Activated CD4-positive, alpha-beta T cell treated with anti-CD3 and anti-CD28 coated beads for 48 hours (primary cell): ENCODE measurements around the gene LCE3E.
"Not testable (repeated sequence)": the region's sequence is repeated elsewhere in the genome, so short reads cannot be mapped to it uniquely, and the experiment has no call there.

Experiments
- DNase-seq: peaks from one replicate; pipeline ENCODE4 v3.0.0-alpha.2; 2020

Gene LCE3E, protein sequence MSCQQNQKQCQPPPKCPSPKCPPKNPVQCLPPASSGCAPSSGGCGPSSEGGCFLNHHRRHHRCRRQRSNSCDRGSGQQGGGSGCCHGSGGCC

GRCh38 chr1:152566681-152567080 lies at the start of gene LCE3E:
Gene LCE3E, minus strand, starts transcription at chr1:152566780. Its CDS starts 572 bp downstream, at chr1:152566208.
- no peak for DNase-seq

- DNase-seq = no peak
Observed at GRCh38 chr1:152613511-152613910, 46.9 kb upstream of the LCE3E start, which contains the start of gene LCE3B. Gene LCE3B, plus strand, starts transcription at chr1:152613811. Its CDS starts 0 bp downstream, at chr1:152613811.

- no peak for DNase-seq
Observed at GRCh38 chr1:152599934-152600333, 33.4 kb upstream of the LCE3E start, which contains the start of gene LCE3C. Gene LCE3C, plus strand, starts transcription at chr1:152600234. Its CDS starts 498 bp downstream, at chr1:152600732.

GRCh38 chr1:152596986-152597385 lies 30.4 kb upstream of the LCE3E start:
- DNase-seq = no peak

DNA sequence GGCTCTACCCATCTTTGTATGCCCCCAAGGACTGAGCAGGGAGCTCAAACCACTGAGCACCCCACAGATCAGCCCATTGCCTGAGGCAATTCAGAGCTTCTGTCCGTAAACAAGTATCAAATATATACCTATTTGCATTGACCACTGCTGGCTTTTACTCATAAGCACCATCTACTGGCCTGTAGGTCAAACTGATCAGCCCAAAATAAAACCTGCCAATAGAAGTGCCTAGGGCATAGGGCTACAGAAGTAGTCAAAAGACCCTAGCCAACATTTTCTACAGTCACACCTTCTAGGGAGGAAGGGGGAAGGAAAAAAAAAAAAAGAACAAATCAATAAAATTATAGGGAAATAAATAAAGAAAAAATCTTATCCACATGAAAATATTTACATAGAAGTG lies 19.0 kb upstream of the LCE3E start:
- no peak for DNase-seq

- no peak for DNase-seq
Observed at GRCh38 chr1:152582647-152583046, 16.1 kb upstream of the LCE3E start.

- no peak for DNase-seq
Observed at GRCh38 chr1:152580433-152580832, 13.9 kb upstream of the LCE3E start, which contains the start of gene LCE3D. Gene LCE3D, minus strand, starts transcription at chr1:152580516. Its CDS starts 580 bp downstream, at chr1:152579936.

DNA sequence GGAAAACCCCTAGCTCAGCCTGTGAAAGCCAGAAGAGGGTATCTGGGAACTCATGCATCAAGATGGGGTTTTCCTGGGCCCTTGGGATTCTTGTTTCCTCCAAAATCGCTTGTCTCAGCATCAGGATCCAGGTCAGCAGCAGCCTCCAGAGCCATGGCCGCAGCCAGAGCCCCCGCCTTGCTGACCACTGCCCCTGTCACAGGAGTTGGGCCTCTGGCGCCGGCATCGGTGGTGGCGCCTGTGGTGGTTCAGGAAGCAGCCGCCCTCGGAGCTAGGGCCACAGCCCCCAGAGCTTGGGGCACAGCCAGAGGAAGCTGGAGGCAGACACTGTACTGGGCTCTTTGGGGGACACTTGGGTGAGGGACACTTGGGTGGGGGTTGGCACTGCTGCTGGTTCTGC lies 12.9 kb upstream of the LCE3E start:
- DNase-seq = not testable (repeated sequence)

GRCh38 chr1:152577168-152577567 lies 10.6 kb upstream of the LCE3E start:
- peak; percentile 7 for DNase-seq

DNA sequence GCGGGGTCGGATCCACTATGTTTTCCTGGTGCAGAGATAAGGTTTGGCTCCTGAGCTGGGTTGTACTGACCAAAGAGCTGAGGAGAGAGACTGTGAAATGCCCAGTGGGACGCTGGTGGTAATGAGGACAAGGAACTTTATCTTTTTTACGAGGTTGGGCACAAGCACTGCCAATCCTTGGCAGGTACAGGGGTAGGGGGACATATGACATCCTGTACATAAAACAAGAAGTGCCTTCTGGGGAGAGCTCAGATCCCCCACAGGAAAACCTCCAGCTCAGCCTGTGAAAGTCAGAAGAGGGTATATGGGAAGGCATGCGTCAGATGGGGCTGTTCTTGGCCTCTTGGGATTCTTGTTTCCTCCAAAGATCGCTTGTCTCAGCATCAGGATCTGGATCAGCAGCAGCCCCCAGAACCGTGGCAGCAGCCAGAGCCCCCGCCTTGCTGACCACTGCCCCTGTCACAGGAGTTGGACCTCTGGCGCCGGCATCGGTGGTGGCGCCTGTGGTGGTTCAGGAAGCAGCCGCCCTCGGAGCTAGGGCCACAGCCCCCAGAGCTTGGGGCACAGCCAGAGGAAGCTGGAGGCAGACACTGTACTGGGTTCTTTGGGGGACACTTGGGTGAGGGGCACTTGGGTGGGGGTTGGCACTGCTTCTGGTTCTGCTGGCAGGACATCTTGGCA lies 905 bp downstream of the LCE3E start:
- no peak for DNase-seq

DNA sequence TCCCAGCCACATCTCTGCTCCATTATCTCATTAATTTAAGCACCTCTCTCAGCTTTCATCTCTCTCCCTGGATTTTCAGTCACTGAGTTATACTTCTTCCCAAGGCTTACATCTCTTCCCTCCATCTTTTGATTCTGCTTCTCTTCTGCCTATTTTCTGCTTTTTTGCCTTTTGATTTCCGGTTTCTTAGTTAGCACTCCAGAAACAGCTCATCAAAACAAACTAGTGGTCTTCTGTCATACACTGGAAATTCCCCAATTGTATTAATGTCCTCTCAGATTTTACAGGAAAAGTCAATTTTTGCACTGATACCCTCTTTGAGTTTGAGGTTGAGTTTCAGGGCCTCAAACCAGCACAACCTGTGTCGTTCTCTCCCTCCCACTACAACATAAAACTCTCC lies 1.5 kb downstream of the LCE3E start:
- DNase-seq = no peak

GRCh38 chr1:152548358-152548757 lies 18.2 kb downstream of the LCE3E start:
- not testable (repeated sequence) for DNase-seq

DNA sequence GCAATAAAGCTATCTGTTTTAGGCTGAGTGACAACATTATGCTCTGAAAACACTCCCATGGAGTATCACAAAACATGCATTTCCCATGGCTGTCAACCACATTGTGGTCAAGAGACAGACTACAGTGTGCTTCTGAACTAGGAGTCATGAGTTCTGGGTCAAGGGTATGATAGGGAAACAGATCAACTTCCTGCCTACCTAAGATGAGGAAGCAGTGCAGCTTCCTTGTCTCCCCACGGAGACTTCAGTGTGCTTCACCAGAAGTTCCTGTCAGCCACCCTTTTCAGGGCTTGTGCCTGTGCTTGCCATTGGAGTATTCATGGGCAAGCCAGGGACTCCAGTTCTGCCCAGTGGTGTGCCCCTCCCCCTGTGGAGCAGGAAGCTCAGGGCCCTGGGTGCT lies 19.9 kb downstream of the LCE3E start:
- DNase-seq = no peak

DNA sequence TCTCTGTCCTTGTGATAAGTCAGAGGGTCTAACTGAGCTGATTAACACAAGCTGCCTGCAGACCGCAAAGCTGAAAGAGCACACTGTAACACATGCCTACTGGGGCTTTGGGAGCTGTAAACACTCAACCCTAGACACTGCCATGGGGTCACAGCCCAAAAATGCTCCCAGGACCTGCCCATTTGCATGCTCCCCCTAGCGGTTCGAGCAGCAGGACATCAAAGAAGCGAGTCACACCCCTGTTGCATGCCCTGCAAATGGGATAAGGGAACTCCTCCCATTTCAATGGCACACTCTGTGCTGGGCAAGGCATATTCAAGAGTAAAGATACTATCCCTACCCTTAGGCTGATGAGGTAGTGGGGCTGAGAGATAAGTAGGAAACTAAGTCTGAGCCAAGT lies 22.8 kb downstream of the LCE3E start:
- DNase-seq = peak; percentile 13

- DNase-seq = no peak
Observed at GRCh38 chr1:152539901-152540300, 26.7 kb downstream of the LCE3E start.

DNA sequence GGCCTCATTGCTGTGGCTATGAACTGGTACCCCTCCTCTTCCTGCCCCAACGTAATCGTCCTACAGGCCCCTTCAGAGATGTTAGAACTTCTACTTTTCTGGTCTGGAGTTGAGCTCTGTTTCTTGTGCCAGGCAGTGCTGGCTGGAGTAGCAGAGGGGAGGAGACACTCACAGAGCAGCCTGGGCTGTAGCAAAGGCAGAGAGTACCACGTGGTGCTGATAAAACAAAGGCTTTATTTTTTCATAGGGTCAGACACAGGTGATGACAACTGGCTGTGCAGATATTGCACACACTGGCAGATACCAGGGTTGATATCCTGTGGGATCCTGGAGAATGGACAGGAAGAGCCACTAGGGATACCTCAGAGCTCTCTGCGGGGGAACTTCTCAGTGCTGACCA lies 29.1 kb downstream of the LCE3E start:
- DNase-seq = no peak

- DNase-seq = no peak
Observed at GRCh38 chr1:152535774-152536173, 30.8 kb downstream of the LCE3E start.

GRCh38 chr1:152533327-152533938 lies 33.1 kb downstream of the LCE3E start:
- DNase-seq = peak; percentile 64

DNA sequence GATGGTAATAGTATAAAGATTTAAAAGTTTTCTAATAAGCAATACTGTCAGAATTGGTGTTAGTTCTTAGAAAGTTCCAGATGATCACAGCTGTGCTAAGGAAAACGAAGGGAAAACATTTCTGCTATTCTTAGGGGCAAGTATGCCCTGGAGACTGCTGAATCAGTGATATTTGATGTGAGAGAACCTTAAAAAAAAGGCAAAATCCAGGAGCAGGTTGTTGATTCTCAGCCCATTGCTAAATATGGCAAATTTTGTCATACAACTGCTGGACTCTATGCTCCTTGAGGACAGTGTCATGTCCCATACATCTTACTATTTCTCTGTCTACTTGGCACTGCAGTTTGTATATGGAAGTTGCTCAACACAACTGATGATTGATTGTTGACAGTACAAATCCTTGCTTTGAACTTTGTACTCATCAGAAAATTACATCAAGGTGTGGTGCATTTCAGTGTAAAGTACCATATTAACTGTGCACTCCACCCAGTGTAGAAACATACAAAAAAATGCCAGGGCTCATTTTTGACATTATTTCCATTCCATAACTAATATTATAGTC lies 41.4 kb downstream of the LCE3E start:
- no peak for DNase-seq

DNA sequence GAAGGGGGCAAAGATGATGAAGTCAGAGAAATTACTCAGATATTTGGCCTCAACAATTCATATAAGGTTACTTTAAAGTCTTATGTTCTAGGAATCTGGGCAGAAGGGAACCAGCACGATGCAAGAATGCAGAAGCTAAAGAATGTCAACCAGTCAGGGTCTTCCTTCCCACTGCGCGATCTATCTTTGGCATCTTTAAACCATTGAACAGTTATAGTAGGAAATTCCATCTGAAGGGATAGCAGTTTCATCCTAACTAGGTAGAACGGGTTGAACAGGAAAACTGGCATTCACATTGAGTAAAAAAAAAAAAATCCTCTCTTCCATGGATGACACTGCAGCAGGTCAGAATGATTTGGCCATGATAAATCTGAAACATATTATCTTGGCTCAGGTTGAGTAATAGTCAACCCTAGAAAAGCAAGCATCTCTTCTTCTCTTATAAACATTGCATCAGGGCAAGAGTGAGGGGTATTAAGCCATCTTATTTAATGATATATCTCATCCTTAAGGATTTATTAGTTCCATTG lies 46.0 kb downstream of the LCE3E start:
- DNase-seq = no peak

DNA sequence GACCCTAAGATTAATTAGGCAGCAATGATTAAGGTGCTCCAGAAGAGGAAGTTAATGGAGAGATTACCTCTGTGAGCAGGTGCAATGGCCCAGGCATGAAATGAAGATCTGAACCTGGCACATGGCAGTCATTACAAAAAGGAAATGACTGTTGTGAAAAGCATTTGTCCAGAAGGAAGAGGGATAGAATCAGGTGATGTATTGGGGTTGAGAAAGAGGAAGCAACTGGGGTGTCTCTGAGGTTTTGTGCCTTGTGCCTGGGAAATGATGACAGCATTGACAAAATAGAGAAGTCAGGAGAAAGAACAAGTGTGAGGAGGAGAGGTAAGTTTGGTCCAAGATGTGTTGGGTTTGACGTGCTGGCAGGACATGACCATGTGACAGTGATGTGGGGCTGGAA lies 46.7 kb downstream of the LCE3E start:
- DNase-seq = no peak

DNA sequence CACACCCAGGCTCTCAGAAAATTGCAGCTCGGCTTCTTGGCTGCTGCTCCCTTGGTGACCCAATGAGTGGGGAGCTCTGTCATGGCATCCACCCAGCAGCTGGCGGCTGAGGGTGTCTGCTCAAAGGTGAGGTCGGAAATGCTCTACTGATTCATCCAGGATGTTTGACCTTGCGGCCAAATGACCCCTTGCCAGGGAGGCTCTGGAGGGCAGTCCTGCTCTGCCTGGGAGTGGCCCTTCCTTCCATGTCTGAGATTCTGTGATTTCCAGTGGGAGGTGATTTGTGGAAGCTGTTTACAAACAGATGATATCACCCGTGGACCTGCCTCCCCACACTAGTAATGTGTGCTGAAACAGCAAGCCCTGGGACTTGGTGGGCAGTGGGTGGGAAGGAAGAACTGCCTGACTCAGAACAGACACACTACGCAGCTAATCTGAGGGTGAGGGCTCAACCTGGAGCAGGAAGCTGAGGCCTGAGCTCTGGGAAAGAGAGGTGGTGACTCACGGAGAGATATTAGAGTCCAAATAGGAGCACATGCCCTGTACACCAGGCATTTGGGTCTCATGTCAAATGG lies 49.3 kb downstream of the LCE3E start:
- no peak for DNase-seq

DNA sequence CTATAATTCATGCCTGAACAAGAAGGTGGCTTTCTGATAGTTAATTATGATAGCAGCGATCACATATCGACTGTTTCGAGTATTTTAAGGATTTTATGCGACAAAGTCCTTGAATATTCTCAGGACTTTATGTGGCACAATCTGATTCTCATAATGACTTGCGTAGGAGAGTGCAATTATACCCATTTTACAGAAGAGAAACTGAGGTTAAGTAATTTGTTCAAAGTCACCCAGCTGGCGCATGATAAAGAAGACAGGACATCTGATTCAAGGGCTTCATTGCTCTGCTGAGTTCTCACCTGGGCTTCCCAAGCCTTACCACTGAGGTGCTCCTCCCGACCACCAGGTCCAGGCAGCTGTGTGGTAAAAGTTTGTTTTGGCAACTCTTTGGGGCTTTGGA lies 50.5 kb downstream of the LCE3E start:
- DNase-seq = no peak
